H1 (cell line): ENCODE results near the gene CSNK1G3.

ENCODE experiments used
- ATF3 ChIP-seq: IDR thresholded peaks from 2 replicates; pipeline ENCODE4 v1.6.1; 2011; ENCODE audit warnings: low read depth, mild to moderate bottlenecking, low read length; ENCODE audit not compliant: insufficient read depth
- CEBPB ChIP-seq: IDR thresholded peaks from 2 replicates; pipeline ENCODE4 v1.6.1; 2012; ENCODE audit warnings: low read depth, low read length
- CTCF ChIP-seq, 3 experiments: IDR thresholded peaks; 1 replicate in 2 of 3; 2 replicates in 1 of 3; pipeline versions ENCODE4 v1.5.1 to v1.6.1; 2011; ENCODE audit warnings: low read length in 3 of 3, mild to moderate bottlenecking in 3 of 3, inconsistent platforms in 2 of 3, low read depth in 1 of 3, moderate library complexity in 1 of 3; ENCODE audit not compliant: insufficient read depth in 1 of 3; ENCODE audit errors: control extremely low read depth in 1 of 3
- POLR2A ChIP-seq, 2 experiments: IDR thresholded peaks; 1 replicate in 1 of 2; 2 replicates in 1 of 2; pipeline ENCODE4 v1.6.1; 2011; ENCODE audit warnings: low read depth in 2 of 2, low read length in 2 of 2, mild to moderate bottlenecking in 2 of 2; ENCODE audit errors: control extremely low read depth in 1 of 2
- SIN3A ChIP-seq, 2 experiments: IDR thresholded peaks in 1 of 2; conservative IDR thresholded peaks in 1 of 2; 2 replicates each; pipeline ENCODE4 v1.6.1; 2011 to 2012; ENCODE audit warnings: low read length in 2 of 2, improper control_type of control experiment in 1 of 2, low read depth in 1 of 2, mild to moderate bottlenecking in 1 of 2
- YY1 ChIP-seq: IDR thresholded peaks from 2 replicates; pipeline ENCODE4 v1.6.1; 2011; ENCODE audit warnings: low read depth, mild to moderate bottlenecking, low read length

- TF ChIP-seq SIN3A (conservative IDR thresholded peaks at IDR 0.05 in 1 of 2, IDR thresholded peaks at IDR 0.05 in 1 of 2; ENCODE audit: low read depth in 1 of 2, low read length in 2 of 2) (no peak), POLR2A (IDR thresholded peaks at IDR 0.05; ENCODE audit: control extremely low read depth in 1 of 2, low read depth in 2 of 2, low read length in 2 of 2) (no peak), ATF3 (no peak), CTCF (IDR thresholded peaks at IDR 0.05; ENCODE audit: control extremely low read depth in 1 of 3, insufficient read depth in 1 of 3, low read depth in 1 of 3, low read length in 3 of 3) (no peak), YY1 (no peak), CEBPB (no peak)
Measured at GRCh38 chr5:123524146-123524545, 12.2 kb downstream of the CSNK1G3 start.
